GM23338 (cell line): ENCODE measurements around the gene COX4I1.

ENCODE experiments used
- CREB1 ChIP-seq: fragments of 250-450 bp; sonication (Bioruptor Pico); IDR thresholded peaks from 2 replicates; pipeline ENCODE4 v1.5.0; 2020; ENCODE audit warnings: low read depth, mild to moderate bottlenecking, moderate library complexity
- CTCF ChIP-seq, 2 experiments: fragments of 200-600 bp in 1 of 2; sonication (generic) in 1 of 2; conservative IDR thresholded peaks; 2 replicates each; pipeline versions ENCODE4 v1.5.1 to v1.6.1; 2016 to 2017; ENCODE audit warnings: antibody characterized with exemption in 2 of 2, low read depth in 2 of 2, mild to moderate bottlenecking in 2 of 2, moderate library complexity in 1 of 2
- EZH2 ChIP-seq: fragments of 200-600 bp; sonication (generic); IDR thresholded peaks from one replicate; pipeline ENCODE4 v1.8.0; 2017; ENCODE audit warnings: antibody characterized with exemption, mild to moderate bottlenecking, low read depth; ENCODE audit not compliant: unreplicated experiment
- EZH2phosphoT487 ChIP-seq: fragments of 200-600 bp; sonication (generic); IDR thresholded peaks from one replicate; pipeline ENCODE4 v1.8.1; 2018; ENCODE audit warnings: antibody characterized with exemption; ENCODE audit not compliant: unreplicated experiment
- JUNB ChIP-seq: IDR thresholded peaks from one replicate; pipeline ENCODE4 v1.6.1; 2016; ENCODE audit warnings: antibody characterized with exemption; ENCODE audit not compliant: unreplicated experiment

- TF ChIP-seq CTCF (conservative IDR thresholded peaks at IDR 0.05; ENCODE audit: low read depth in 2 of 2) (no peak), EZH2 (no peak), JUNB (no peak), CREB1 (CRISPR knock-in tag) (no peak), EZH2phosphoT487 (no peak)
Measured at GRCh38 chr16:85759136-85759535, 40.4 kb upstream of the COX4I1 start.
